ENCODE data around the gene MTARC2. TPM values are rescaled to one million over a fixed set of nuclear protein-coding genes. Genes with fewer than 3 reads are reported as not detected.

The MTARC2 gene
- polyA plus RNA-seq, 1 donor (not counting 4 experiments of a cell fraction or from before 2014, with no cell fraction given): 0.75 TPM

GRCh38 chr1:220788900-220789299 lies 40.8 kb downstream of the MTARC2 start:
- FAIRE-seq: no peak

DNA sequence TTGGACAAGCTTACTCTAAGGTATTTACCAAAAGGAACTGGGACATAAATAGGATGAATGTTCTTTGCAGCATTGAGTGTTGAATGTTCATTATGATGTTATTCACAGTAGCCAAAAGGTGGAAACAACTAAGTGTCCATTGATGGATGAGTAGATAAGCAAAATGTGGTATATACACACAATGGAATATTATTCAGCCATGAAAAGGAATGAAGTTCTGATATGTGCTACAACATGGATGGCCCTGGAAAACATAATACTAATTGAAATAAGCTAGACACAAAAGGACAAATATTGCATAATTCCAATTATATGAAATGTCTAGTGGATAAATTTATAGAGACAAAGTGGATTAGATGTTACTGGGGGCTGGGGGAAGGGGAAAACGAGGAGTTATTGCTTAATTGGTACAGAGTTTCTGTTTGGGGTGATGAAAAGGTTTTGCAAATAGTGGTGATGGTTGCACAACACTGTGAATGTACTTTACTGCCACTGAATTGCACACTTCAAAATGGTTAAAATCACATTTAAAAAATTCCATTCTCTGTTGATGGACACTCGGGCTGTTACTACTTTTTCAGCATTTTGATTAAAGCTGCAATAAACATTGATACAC lies 41.5 kb downstream of the MTARC2 start:
- TF ChIP-seq, protein P1, sequence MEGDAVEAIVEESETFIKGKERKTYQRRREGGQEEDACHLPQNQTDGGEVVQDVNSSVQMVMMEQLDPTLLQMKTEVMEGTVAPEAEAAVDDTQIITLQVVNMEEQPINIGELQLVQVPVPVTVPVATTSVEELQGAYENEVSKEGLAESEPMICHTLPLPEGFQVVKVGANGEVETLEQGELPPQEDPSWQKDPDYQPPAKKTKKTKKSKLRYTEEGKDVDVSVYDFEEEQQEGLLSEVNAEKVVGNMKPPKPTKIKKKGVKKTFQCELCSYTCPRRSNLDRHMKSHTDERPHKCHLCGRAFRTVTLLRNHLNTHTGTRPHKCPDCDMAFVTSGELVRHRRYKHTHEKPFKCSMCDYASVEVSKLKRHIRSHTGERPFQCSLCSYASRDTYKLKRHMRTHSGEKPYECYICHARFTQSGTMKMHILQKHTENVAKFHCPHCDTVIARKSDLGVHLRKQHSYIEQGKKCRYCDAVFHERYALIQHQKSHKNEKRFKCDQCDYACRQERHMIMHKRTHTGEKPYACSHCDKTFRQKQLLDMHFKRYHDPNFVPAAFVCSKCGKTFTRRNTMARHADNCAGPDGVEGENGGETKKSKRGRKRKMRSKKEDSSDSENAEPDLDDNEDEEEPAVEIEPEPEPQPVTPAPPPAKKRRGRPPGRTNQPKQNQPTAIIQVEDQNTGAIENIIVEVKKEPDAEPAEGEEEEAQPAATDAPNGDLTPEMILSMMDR (optimal IDR thresholded peaks at IDR 0.05 in 1 of 3, IDR thresholded peaks at IDR 0.05 in 1 of 3, conservative IDR thresholded peaks at IDR 0.05 in 1 of 3; ENCODE audit: extremely low read depth in 1 of 3, insufficient read depth in 2 of 3, low read length in 3 of 3): no peak
- TF ChIP-seq EZH2 (IDR thresholded peaks at IDR 0.05; ENCODE audit: low read length): no peak
- FAIRE-seq: no peak

More at GRCh38 chr1:220788900-220789299, 40.8 kb downstream of the MTARC2 start:
- Histone ChIP-seq H3K27me3 (ENCODE audit: control insufficient read depth, extremely low read depth, insufficient read depth, low read length) (peaks cover 6% of the 10 kb centered on the region), H3K4me2 (ENCODE audit: control insufficient read depth, extremely low read depth, insufficient read depth, low read depth, low read length) (no peak overlapping the region), H3K9me3 (ENCODE audit: control insufficient read depth, low read depth, low read length) (no peaks in the 10 kb centered on the region), H3K36me3 (ENCODE audit: control insufficient read depth in 2 of 2, extremely low read depth in 1 of 2, insufficient read depth in 2 of 2, low read length in 2 of 2) (no peaks in the 10 kb centered on the region), H3K9me1 (ENCODE audit: control insufficient read depth, extremely low read depth, insufficient read depth, low read length) (no peaks in the 10 kb centered on the region), H3K4me1 (ENCODE audit: control insufficient read depth, extremely low read depth, insufficient read depth, low read length) (peaks cover 9% of the 10 kb centered on the region), H4K20me1 (ENCODE audit: control insufficient read depth, extremely low read depth, insufficient read depth, low read length) (no peaks in the 10 kb centered on the region), H3K27ac (ENCODE audit: control insufficient read depth, insufficient read depth, low read length) (no peak overlapping the region), H3K79me2 (ENCODE audit: control insufficient read depth, insufficient read depth, low read length) (no peaks in the 10 kb centered on the region), H2AFZ (ENCODE audit: control insufficient read depth, low read length) (no peak overlapping the region), H3K9ac (ENCODE audit: control insufficient read depth, extremely low read depth, insufficient read depth, low read length) (no peak overlapping the region), H3K4me3 (ENCODE audit: control insufficient read depth in 2 of 3, extremely low read depth in 1 of 3, insufficient read depth in 2 of 3, low read depth in 1 of 3, low read length in 3 of 3) (no peak overlapping the region)
- dilution Hi-C loops (cut with MboI; ENCODE audit: extremely low pct_ligation_motif_present, low sequenced_read_pairs): no loop called here
- DNase-seq (ENCODE audit: low read depth, low spot score): no peak
- TF ChIP-seq, protein P1 (optimal IDR thresholded peaks at IDR 0.05 in 1 of 3, IDR thresholded peaks at IDR 0.05 in 1 of 3, conservative IDR thresholded peaks at IDR 0.05 in 1 of 3; ENCODE audit: extremely low read depth in 1 of 3, insufficient read depth in 2 of 3, low read length in 3 of 3): no peak
- TF ChIP-seq EZH2 (IDR thresholded peaks at IDR 0.05; ENCODE audit: low read length): no peak

More for the DNA sequence above, 41.5 kb downstream of the MTARC2 start:
- Histone ChIP-seq H4K20me1 (ENCODE audit: control insufficient read depth, extremely low read depth, insufficient read depth, low read length) (no peaks in the 10 kb centered on the region), H3K27ac (ENCODE audit: control insufficient read depth, insufficient read depth, low read length) (no peak overlapping the region), H3K9me3 (ENCODE audit: control insufficient read depth, low read depth, low read length) (no peaks in the 10 kb centered on the region), H3K4me1 (ENCODE audit: control insufficient read depth, extremely low read depth, insufficient read depth, low read length) (peaks cover 9% of the 10 kb centered on the region), H3K36me3 (ENCODE audit: control insufficient read depth in 2 of 2, extremely low read depth in 1 of 2, insufficient read depth in 2 of 2, low read length in 2 of 2) (no peaks in the 10 kb centered on the region), H3K79me2 (ENCODE audit: control insufficient read depth, insufficient read depth, low read length) (no peaks in the 10 kb centered on the region), H3K27me3 (ENCODE audit: control insufficient read depth, extremely low read depth, insufficient read depth, low read length) (peaks cover 6% of the 10 kb centered on the region), H3K4me2 (ENCODE audit: control insufficient read depth, extremely low read depth, insufficient read depth, low read depth, low read length) (no peak overlapping the region), H3K4me3 (ENCODE audit: control insufficient read depth in 2 of 3, extremely low read depth in 1 of 3, insufficient read depth in 2 of 3, low read depth in 1 of 3, low read length in 3 of 3) (no peak overlapping the region), H3K9me1 (ENCODE audit: control insufficient read depth, extremely low read depth, insufficient read depth, low read length) (no peaks in the 10 kb centered on the region), H3K9ac (ENCODE audit: control insufficient read depth, extremely low read depth, insufficient read depth, low read length) (no peak overlapping the region), H2AFZ (ENCODE audit: control insufficient read depth, low read length) (no peak overlapping the region)
- no peak for DNase-seq (ENCODE audit: low read depth, low spot score)
- dilution Hi-C loops (cut with MboI; ENCODE audit: extremely low pct_ligation_motif_present, low sequenced_read_pairs): no loop called here

All from keratinocyte (primary cell).